GM18867 (cell line): ENCODE results near the gene RIPPLY3.
"Not testable (repeated sequence)": the region's sequence is repeated elsewhere in the genome, so short reads cannot be mapped to it uniquely, and the experiment has no call there.

Experiments
- ATAC-seq: cut with Tn5 transposase; IDR thresholded peaks from one replicate; pipeline ENCODE4 v1.9.1; 2021; ENCODE audit warnings: mild to moderate bottlenecking, moderate library complexity; ENCODE audit not compliant: unreplicated experiment

The RIPPLY3 gene

GRCh38 chr21:37005548-37006485 lies 685 bp upstream of the RIPPLY3 start:
- no peak for ATAC-seq

GRCh38 chr21:37008724-37009123 lies 2.2 kb downstream of the RIPPLY3 start:
- ATAC-seq, result no peak

- peak; percentile 83 for ATAC-seq
Measured at GRCh38 chr21:37009740-37010341, 3.3 kb downstream of the RIPPLY3 start.

GRCh38 chr21:37017951-37018679 lies 11.6 kb downstream of the RIPPLY3 start:
- ATAC-seq, result no peak

DNA sequence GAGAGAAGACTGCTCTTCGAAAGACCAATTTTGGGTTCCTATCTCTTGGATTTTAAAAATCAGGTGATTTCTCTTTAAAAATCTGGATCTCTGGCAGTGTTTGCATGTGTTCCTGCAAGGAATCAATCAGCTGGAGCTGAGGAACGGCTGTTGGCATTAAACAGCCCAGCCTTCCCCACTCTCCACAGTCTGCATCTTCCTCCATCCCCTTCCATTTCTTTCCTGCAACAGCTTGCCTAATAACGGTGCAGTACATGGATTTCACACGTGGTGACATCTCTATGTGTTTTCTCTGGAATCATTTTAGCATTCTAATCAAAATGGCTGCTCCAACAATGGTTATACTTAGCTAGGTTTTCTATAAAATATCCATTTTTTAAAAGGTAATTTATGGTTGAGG lies 20.0 kb downstream of the RIPPLY3 start:
- ATAC-seq, result no peak

DNA sequence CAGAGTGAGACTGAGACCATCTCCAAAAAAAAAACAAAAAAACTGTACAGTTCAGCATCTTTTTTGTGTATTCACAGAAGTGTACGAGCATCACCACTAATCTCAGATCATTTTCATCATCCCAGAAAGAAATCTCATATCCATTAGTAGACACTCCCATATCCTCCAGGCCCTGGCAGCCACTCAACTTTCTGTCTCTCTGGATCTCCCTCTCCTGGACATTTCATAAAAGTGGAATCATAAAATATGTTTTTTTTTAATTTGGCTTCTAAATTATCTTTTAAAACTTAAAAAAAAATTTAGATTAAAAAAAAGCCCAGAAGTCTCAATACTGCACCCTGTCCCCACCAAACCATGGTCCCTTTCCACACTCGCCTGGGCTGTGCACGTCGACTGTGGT lies 22.1 kb downstream of the RIPPLY3 start:
- no peak for ATAC-seq

GRCh38 chr21:37030864-37031263 lies 24.4 kb downstream of the RIPPLY3 start:
- no peak for ATAC-seq

DNA sequence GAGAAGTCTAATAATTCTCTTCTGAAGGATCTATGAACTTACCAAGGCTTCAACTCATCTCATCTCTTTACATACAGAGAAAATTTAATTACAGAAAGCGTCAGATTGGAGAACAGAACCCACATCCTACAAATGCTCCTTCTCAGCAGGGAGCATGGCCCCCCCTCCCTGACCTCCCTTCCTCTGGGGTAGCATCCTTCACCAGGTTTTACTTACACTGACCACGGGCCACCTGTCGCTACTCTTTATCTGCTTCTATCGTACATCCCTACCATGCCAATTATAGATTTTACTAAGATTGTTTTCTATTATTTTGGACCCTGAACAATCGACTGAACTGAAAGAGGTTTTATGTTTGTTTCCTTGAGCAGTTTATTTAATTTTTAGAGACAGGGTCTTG lies 25.8 kb downstream of the RIPPLY3 start:
- ATAC-seq, result no peak

- ATAC-seq, result no peak
Measured at GRCh38 chr21:37032877-37033471, 26.5 kb downstream of the RIPPLY3 start.

DNA sequence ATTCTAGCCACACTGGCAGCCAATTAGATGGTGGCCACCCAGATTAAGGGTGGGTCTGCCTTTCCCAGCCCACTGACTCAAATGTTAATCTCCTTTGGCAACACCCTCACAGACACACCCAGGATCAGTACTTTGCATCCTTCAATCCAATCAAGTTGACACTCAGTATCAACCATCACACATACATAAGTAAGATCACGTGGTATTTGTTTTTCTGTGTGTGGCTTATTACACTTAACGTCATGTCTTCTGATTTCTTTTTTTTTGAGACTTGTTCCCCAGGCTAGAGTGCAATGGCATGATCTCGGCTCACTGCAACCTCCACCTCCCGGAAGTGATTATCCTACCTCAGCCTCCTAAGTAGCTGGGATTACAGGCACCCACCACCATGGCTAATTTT lies 27.9 kb downstream of the RIPPLY3 start:
- not testable (repeated sequence) for ATAC-seq

GRCh38 chr21:37036177-37036576 lies 29.7 kb downstream of the RIPPLY3 start:
- no peak for ATAC-seq

DNA sequence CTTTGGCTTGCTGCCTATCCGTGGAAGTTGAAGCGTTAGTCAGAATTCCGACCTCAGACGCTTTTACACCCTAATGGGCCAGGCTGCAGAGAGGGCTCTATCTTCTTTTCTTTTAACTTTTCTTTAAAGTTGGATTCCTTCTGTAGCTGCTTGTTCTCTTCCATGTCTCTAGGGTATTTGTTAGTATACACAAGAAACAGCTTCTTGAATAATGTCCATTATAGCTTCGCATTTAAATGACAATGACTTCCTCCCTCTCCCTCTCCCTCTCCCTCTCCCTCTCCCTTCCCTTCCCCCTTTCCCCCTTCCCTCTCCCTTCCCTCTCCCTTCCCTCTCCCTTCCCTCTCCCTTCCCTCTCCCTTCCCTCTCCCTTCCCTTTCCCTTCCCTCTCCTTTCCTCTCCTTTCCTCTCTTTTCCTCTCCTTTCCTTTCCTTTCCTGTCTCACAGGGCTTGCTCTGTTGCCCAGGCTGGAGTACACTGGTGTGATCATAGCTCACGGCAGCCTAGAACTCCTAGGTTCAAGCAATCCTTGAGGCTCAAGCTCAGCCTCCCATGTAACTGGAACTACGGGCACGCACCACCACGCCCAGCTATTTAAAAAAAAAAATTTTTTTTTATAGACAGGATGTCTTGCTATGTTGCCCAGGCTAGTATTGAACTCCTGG lies 33.0 kb downstream of the RIPPLY3 start:
- ATAC-seq, result no peak

- ATAC-seq, result no peak
Measured at GRCh38 chr21:37040212-37040611, 33.7 kb downstream of the RIPPLY3 start.

- no peak for ATAC-seq
Measured at GRCh38 chr21:37041706-37042271, 35.3 kb downstream of the RIPPLY3 start.

- no peak for ATAC-seq
Measured at GRCh38 chr21:37043818-37044217, 37.3 kb downstream of the RIPPLY3 start.

DNA sequence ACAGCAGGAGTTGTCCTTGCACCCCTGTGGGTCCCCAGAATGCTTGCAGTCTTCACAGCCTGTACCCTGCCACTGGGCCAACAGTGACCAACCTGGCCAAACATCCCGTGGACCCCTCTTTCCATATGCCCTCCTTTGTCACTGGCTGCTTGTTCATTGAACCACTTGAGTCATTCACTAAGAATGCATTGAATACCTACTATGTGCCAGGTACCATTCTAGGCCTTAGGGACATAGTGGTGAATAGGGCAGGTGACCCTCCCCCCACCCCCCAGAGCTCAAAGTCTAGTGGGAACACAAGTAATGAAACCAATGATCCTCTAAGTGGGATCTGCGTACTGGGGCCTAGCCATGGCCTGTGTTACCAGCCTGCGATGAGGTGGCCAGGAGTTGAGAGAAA lies 38.1 kb downstream of the RIPPLY3 start:
- no peak for ATAC-seq

- ATAC-seq, result no peak
Measured at GRCh38 chr21:37045149-37045548, 38.6 kb downstream of the RIPPLY3 start.

GRCh38 chr21:37045556-37045955 lies 39.1 kb downstream of the RIPPLY3 start:
- no peak for ATAC-seq

GRCh38 chr21:37047079-37047478 lies 40.6 kb downstream of the RIPPLY3 start:
- no peak for ATAC-seq

GRCh38 chr21:37049741-37050140 lies 43.2 kb downstream of the RIPPLY3 start:
- not testable (repeated sequence) for ATAC-seq
